Activated CD4-positive, CD25-positive, alpha-beta regulatory T cell treated with anti-CD3 and anti-CD28 coated beads, Interleukin-2, amount 50 U/mL, for 16 hours (primary cell): ENCODE results near the gene RAB31.

ENCODE experiments used
- DNase-seq: peaks from one replicate; pipeline ENCODE4 v3.0.0-alpha.2; 2020; ENCODE audit warnings: low read depth, low spot score

The RAB31 gene

GRCh38 chr18:9861157-9861556, 153.1 kb downstream of the RAB31 start:
- DNase-seq: no peak

GRCh38 chr18:9861933-9862332, 153.8 kb downstream of the RAB31 start:
- no peak for DNase-seq

GRCh38 chr18:9862686-9863085, 154.6 kb downstream of the RAB31 start:
- no peak for DNase-seq

DNA sequence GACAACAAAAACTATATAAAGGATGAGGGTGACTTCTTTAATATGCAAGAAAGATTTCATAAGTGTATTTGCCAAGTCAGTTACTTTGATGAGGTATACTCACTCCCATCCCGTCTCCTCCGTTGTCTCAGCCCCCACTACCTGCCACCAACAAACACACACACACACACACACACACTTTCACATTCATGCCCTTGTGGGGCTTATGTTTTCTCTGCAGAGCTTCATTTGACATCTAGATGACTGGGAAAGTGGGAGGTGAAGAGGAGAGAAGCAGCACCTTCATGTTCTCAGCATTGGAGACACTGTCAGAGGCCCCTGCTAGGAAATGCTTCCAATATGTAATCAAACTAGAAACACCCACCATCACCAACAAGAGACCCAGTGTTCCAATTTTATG, 155.2 kb downstream of the RAB31 start:
- DNase-seq: no peak

DNA sequence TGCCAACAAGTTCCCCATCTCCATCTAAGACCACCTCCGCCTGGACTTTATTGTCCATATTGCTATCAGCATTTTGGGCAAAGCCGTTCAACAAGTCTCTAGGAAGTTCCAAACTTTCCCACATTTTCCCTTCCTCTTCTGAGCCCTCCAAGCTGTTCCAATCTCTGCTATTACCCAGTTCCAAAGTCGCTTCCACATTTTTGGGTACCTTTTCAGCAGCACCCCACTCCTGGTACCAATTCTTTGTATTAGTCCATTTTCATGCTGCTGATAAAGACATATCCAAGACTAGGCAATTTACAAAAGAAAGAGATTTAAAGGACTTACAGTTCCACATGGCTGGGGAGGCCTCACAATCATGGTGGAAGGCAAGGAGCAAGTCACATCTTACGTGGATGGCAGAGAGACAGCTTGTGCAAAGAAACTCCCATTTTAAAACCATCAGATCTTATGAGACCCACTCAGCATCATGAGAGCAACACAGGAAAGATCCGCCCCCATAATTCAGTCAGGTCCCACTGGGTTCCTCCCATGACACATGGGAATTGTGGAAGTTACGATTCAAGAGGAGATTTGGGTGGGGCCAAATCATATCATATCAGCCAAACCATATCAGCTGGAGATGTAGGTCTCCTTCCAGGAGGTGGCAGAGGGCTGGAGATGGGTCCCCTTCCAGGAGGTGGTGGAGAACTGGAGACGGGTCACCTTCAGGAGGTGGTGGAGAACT, 157.8 kb downstream of the RAB31 start:
- DNase-seq: no peak

GRCh38 chr18:9866627-9867026, 158.5 kb downstream of the RAB31 start:
- no peak for DNase-seq

DNA sequence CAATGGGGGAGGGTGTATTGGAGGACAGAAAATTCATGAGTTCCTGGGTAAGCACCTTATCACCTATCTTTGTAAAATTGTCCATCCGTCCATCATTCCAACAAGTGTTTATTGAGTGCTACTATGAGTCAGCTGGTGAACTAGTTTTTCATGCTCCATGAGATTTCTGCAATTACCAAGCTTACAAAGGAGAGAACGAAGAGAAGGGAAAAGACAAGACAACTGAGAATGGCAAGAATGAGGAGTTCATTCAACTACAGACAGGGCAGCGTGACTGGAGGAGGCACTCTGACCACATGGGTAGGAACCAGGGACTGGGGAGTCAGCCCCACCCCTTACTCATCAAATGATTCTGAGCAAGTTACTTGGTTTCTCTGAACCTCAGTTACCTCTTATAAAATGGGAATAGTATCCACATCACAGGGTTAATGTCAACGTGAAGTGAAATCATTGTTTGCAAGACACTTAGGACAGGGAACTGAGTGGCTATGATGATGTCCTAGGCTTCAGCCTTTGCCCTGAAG, 159.0 kb downstream of the RAB31 start:
- no peak for DNase-seq

GRCh38 chr18:9868857-9869714, 161.0 kb downstream of the RAB31 start:
- DNase-seq: no peak

DNA sequence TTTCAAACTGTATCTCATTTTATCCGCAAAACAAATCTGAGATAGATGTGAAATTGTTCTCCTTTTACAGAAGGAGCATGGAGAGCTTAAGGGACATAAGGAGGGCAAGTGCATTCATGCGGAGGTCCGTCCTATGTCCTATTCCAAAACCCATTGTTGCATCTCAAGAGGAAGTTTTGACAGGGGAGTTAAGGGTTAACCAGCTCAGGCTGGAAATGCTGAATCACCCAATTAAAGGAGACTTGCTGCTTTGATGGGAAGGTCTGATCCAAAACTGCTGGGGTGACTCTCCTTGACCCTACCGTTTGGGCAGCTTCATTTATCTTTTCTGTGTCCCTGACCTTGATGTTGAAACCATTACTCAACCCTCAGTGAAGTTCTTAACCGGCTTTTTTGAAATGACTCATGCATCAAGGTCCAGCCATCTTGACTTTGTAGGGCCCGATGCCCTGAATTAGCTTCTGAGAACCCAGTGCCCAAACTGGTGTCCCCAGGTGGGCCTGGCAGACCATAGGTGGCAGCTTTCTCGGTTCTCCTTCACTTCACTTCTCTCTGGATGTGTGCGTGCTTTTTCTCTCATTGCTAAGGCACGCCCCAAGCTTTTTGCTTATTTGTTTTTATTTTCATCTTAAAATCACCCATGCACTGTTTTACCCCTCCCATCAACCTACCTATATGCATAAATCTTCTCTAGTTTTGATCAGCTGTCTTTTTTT, 161.8 kb downstream of the RAB31 start:
- no peak for DNase-seq

GRCh38 chr18:9870431-9871008, 162.4 kb downstream of the RAB31 start:
- no peak for DNase-seq

DNA sequence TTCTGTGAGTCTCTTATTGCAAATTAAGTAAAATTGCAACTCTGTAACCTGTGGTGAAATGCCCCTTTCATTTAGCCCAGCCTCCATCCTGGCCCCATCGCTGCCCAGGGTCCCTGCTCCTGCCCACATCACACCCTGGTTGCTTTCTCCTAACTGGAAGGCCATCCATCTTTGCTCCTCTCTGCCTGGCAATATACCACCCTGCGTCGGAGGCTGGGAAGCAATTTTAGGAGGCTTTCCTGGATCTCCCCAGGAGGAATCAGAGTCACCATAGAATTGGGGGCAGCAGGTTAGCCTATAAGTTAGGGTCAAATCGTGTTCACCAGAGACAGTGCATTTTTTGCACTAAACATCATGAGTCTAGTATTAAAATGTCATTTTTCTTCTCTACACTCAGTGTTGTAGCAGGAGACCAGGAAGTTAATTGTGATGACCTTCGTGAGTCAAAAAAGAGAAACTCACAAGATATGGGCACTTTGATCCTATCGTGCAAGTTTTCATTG, 163.2 kb downstream of the RAB31 start:
- no peak for DNase-seq

GRCh38 chr18:9872823-9873222, 164.7 kb downstream of the RAB31 start:
- no peak for DNase-seq

GRCh38 chr18:9874728-9875127, 166.6 kb downstream of the RAB31 start:
- no peak for DNase-seq

- no peak for DNase-seq
Observed at GRCh38 chr18:9876212-9876866, 168.2 kb downstream of the RAB31 start.

GRCh38 chr18:9876867-9877654, 169.0 kb downstream of the RAB31 start:
- no peak for DNase-seq

DNA sequence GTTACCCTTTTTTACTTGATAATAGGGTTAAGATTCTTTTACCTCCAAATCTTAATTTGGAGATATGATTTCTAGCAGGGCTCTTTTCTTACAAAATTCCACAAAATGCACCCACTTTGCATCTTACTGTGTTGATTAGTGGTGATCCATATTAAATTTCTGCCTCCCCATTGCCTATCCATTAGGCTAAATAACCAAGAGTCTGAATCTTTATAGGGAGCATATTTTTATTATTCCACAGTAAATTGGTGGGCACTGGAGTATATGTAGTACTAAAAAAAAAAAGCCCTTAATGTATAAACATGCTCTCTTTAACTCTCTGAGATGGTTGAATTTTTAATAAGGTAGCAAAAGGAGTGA, 169.5 kb downstream of the RAB31 start:
- no peak for DNase-seq

DNA sequence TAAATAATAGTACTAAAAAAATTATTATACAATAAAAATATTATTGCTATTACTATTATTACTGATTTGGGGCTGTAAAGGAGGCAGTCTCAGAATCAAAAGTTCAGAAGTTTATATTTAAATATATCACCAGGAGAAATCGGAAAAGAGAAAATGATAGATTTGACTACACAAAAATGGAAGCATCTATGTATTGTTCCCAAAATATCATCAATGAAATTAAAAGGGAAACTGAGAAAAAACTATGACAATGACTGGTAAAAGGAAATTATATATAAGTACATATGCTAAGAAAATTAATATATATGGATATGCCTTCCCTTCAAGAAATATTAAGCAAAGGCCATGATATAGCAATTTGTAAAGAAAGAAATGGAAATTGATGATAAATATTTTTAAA, 170.0 kb downstream of the RAB31 start:
- DNase-seq: no peak

DNA sequence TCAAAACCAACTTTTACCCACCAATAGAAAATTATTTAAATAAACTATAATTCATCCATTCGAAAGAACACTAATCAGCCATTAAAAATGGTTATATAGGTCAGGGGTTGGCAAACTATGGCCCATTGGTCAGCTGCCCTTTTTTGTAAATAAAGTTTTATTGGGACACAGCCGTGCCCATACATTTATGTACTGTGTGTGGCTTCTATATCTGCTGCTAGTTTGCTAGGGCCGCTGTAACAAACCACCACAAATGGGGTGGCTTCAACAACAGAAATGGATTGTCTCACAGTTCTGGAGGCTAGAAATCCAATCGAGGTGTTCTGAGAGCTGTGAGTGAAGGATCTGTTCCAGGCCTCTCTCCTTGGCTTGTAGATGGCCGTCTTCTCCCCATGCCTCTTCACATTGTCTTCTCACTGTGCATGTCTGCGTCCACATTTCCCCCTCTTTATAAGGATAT, 170.7 kb downstream of the RAB31 start:
- no peak for DNase-seq

- DNase-seq: no peak
Observed at GRCh38 chr18:9884090-9884489, 176.0 kb downstream of the RAB31 start.

GRCh38 chr18:9884532-9885140, 176.5 kb downstream of the RAB31 start:
- DNase-seq: no peak
